WI38 (cell line): Measurements from ENCODE around the gene ITGB1.
"Not testable (repeated sequence)": the region's sequence is repeated elsewhere in the genome, so short reads cannot be mapped to it uniquely, and the experiment has no call there.

Experiments used
- H3K4me3 ChIP-seq: 2 replicates; pipeline ENCODE4 v1.5.1; 2011; ENCODE audit warnings: low read depth, mild to moderate bottlenecking, control low read depth, low read length
- CTCF ChIP-seq: IDR thresholded peaks from 2 replicates; pipeline ENCODE4 v1.5.1; 2012; ENCODE audit warnings: low read depth, mild to moderate bottlenecking, control low read depth, low read length

ITGB1 gene

DNA sequence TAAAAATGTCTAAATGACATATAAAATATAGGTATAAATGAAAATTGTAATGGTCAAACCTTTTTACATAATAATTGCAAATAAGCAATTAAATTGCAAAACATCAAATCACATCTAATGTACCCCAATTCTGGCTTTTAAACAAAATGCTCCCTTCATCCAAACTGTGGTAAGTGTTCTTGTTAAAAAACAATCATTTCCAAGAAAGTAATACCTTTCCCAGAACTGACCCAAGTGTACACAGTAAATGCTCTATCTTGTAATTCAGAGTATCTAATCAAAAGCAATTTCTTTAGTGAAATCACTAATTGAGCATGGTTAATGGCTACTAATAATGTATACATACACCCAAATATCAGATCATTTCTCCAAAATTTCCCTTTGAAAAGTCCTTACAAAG, 28.0 kb downstream of the ITGB1 start:
- H3K4me3 ChIP-seq, result no peak overlapping the region
- TF ChIP-seq CTCF, result no peak

DNA sequence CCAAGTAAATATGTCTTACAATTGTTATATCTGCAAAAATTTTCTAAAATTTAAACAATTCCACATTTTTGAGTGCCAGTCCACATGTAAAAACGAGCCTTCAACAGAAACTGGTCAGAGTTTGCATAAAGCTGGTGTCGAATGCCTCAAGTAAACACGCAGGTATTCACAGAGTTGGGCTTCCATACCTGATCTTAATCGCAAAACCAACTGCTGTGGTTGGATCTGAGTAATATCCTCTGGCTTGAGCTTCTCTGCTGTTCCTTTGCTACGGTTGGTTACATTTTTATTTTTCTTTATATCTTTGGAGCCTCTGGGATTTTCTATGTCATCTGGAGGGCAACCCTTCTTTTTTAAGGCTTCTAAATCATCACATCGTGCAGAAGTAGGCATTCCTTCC, 28.4 kb downstream of the ITGB1 start:
- no peak overlapping the region for H3K4me3 ChIP-seq
- TF ChIP-seq CTCF, result no peak

- TF ChIP-seq CTCF, result no peak
- H3K4me3 ChIP-seq, result no peak overlapping the region
Observed at GRCh38 chr10:32927750-32928149, 30.3 kb downstream of the ITGB1 start.

DNA sequence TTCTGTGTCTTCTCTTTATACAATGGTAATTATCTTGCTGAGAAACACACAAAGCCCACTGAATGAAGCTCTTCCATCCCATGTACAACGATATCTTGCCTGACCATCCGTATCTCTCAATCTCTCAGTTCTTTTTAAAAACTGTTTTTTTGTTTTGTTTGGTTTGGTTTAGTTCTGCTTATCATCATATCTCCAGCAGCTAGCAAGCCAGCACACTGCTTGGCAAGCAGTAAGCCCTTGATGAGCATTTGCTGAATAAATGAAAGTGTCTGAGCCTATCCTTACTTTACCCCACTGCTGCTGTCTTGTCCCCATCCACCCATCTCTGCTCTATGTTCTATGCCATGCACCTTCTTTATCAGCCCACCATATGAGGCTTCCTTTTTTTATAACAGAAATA, 34.2 kb downstream of the ITGB1 start:
- no peak for TF ChIP-seq CTCF
- H3K4me3 ChIP-seq, result no peak overlapping the region

DNA sequence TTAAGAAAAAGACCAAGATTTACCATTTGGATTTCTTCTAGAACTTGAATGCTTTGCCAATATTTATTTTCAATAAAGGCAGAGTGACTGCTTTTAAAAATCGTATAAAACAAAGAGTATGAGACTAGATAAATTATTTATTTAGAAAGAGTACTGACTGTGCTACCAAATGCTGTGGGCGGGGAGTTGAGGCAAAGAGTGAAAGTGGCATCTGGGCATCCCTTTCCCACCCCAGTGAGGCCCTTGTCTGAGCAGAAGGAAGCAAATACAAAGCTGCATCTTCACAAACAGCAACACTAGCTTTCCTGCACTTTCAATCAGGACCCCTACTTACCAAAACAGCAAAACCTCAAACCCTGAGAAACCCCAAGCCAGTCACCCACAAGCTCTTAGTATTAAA, 34.9 kb downstream of the ITGB1 start:
- TF ChIP-seq CTCF, result no peak
- no peak overlapping the region for H3K4me3 ChIP-seq

GRCh38 chr10:32922170-32922569, 35.9 kb downstream of the ITGB1 start:
- no peak for TF ChIP-seq CTCF
- no peak overlapping the region for H3K4me3 ChIP-seq

GRCh38 chr10:32917817-32918216, 40.2 kb downstream of the ITGB1 start:
- H3K4me3 ChIP-seq, result not testable (repeated sequence)

DNA sequence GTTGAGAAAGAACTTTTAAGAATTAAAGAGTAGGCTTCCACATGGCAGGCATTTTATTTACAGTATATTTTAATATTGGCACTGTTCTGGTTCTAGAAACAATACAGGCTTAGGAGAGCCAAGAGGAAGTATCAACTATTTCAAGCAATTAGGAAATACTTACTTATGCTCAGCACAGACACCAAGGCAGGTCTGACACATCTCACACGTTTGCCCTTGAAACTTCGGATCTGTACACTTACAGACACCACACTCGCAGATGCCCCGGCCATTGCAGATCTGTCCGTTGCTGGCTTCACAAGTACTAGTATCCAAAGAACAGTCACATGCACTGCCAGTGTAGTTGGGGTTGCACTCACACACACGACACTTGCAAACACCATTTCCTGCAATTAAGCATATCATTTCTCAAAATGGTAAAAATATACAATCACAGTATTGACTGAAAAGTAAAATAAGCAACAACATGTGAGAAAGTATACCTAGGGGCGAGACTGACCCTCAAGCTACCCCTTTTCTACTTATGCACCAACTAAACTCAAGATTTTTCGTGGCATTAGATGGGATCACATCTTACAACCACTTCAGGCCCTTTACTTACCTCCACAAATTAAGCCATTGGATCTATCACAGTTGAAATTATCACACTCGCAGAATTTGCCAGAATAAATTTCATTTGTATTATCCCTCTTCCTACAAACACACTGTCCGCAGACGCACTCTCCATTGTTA, 46.6 kb downstream of the ITGB1 start:
- TF ChIP-seq CTCF, result no peak
- H3K4me3 ChIP-seq, result no peak overlapping the region

- not testable (repeated sequence) for H3K4me3 ChIP-seq
Observed at GRCh38 chr10:32909970-32910369, 48.1 kb downstream of the ITGB1 start.
